HepG2 (cell line): ENCODE results near the gene MAML1. TPM values are rescaled to one million over a fixed set of nuclear protein-coding genes. Genes with fewer than 3 reads are reported as not detected.

Source experiments
- CENPT ChIP-seq: sonication (generic); formaldehyde crosslinking; IDR thresholded peaks from 2 replicates; pipeline ENCODE4 v1.8.0; 2022; ENCODE audit warnings: low read depth, mild to moderate bottlenecking, moderate library complexity, missing genetic modification reagents
- EEA1 ChIP-seq: sonication (generic); formaldehyde crosslinking; IDR thresholded peaks from 2 replicates; pipeline ENCODE4 v1.5.1; 2020; ENCODE audit warnings: mild to moderate bottlenecking, missing genetic modification reagents, borderline replicate concordance
- HDAC6 ChIP-seq: fragments of 200-600 bp; sonication (generic); IDR thresholded peaks from 2 replicates; pipeline ENCODE4 v1.7.0; 2017; ENCODE audit warnings: mild to moderate bottlenecking, antibody characterized with exemption, low read length, low read depth
- ISL2 ChIP-seq: sonication (generic); formaldehyde crosslinking; IDR thresholded peaks from 2 replicates; pipeline ENCODE4 v1.5.0; 2020; ENCODE audit warnings: missing genetic modification reagents
- MBNL3 ChIP-seq: fragments of 250-450 bp; sonication (Bioruptor Pico); conservative IDR thresholded peaks from 2 replicates; pipeline ENCODE4 v1.8.0; 2022; ENCODE audit warnings: mild to moderate bottlenecking, inconsistent platforms
- MED8 ChIP-seq: sonication (generic); formaldehyde crosslinking; IDR thresholded peaks from 2 replicates; pipeline ENCODE4 v1.8.1; 2023; ENCODE audit warnings: mild to moderate bottlenecking, missing genetic modification reagents; ENCODE audit not compliant: insufficient replicate concordance
- PCBP2 ChIP-seq: fragments of 200-400 bp; formaldehyde crosslinking; optimal IDR thresholded peaks from 2 replicates; pipeline ENCODE3; 2018; ENCODE audit warnings: low read length, low read depth; ENCODE audit not compliant: poor library complexity, severe bottlenecking
- REPIN1 ChIP-seq: sonication (generic); formaldehyde crosslinking; IDR thresholded peaks from 2 replicates; pipeline ENCODE4 v1.8.0; 2022; ENCODE audit warnings: missing genetic modification reagents, low read depth, mild to moderate bottlenecking, borderline replicate concordance
- RNF219 ChIP-seq: sonication (generic); formaldehyde crosslinking; IDR thresholded peaks from 2 replicates; pipeline ENCODE4 v1.5.0; 2020; ENCODE audit warnings: mild to moderate bottlenecking, missing genetic modification reagents
- SMAD9 ChIP-seq: sonication (generic); formaldehyde crosslinking; IDR thresholded peaks from 2 replicates; pipeline ENCODE4 v1.5.1; 2020; ENCODE audit warnings: mild to moderate bottlenecking, missing genetic modification reagents
- SP4 ChIP-seq: sonication (generic); formaldehyde crosslinking; IDR thresholded peaks from 2 replicates; pipeline ENCODE4 v1.8.1; 2023; ENCODE audit warnings: mild to moderate bottlenecking, missing genetic modification reagents
- TMF1 ChIP-seq: sonication (generic); formaldehyde crosslinking; IDR thresholded peaks from 2 replicates; pipeline ENCODE4 v1.8.1; 2022; ENCODE audit warnings: low read depth, missing genetic modification reagents
- ZBTB20 ChIP-seq: sonication (generic); formaldehyde crosslinking; IDR thresholded peaks from 2 replicates; pipeline ENCODE4 v1.8.1; 2023; ENCODE audit warnings: missing genetic modification reagents, low read depth, mild to moderate bottlenecking, borderline replicate concordance
- ZBTB46 ChIP-seq: sonication (generic); formaldehyde crosslinking; IDR thresholded peaks from 2 replicates; pipeline ENCODE4 v1.4.0; 2020; ENCODE audit warnings: mild to moderate bottlenecking, missing genetic modification reagents, borderline replicate concordance
- ZNF275 ChIP-seq: sonication (generic); formaldehyde crosslinking; IDR thresholded peaks from 2 replicates; pipeline ENCODE4 v1.8.0; 2022; ENCODE audit warnings: missing genetic modification reagents, mild to moderate bottlenecking, inconsistent platforms, borderline replicate concordance
- ZNF512 ChIP-seq: sonication (generic); formaldehyde crosslinking; IDR thresholded peaks from 2 replicates; pipeline ENCODE4 v1.4.0; 2020; ENCODE audit warnings: mild to moderate bottlenecking, missing genetic modification reagents
- polyA plus RNA-seq, 8 experiments: library from polyadenylated mRNA; depleted of rRNA in 3 of 8; stranded (reverse) in 7 of 8; unstranded in 1 of 8; fragments of >200 nt; fragmentation: Illumina TruSeq in 4 of 8; extraction: Trizol in 4 of 8; gene quantifications; 2 replicates each; pipeline versions ENCODE4 v1.2.1 to v1.2.3, GENCODE V29; 2011 to 2016; ENCODE audit warnings: low read depth in 4 of 8, missing spikeins in 1 of 8, mixed read lengths in 1 of 8; ENCODE audit not compliant: insufficient read depth in 1 of 8
- total RNA-seq, 5 experiments: library from RNA; depleted of rRNA; stranded (reverse); fragments of >200 nt; fragmentation: Illumina TruSeq; extraction: Trizol; gene quantifications; 2 replicates each; pipeline ENCODE4 v1.2.3, GENCODE V29; 2016; ENCODE audit warnings: low read depth in 1 of 5
- TF ChIP-seq, protein P1 (sequence below): sonication (generic); formaldehyde crosslinking; IDR thresholded peaks from 2 replicates; pipeline ENCODE4 v1.5.0; 2020; ENCODE audit warnings: mild to moderate bottlenecking, missing genetic modification reagents

The MAML1 gene
- total and polyA plus RNA-seq, 2 of the 13 experiments (the other 11 are each of a cell fraction or from before 2014, with no cell fraction given) = 10.0 to 10.8 TPM

DNA sequence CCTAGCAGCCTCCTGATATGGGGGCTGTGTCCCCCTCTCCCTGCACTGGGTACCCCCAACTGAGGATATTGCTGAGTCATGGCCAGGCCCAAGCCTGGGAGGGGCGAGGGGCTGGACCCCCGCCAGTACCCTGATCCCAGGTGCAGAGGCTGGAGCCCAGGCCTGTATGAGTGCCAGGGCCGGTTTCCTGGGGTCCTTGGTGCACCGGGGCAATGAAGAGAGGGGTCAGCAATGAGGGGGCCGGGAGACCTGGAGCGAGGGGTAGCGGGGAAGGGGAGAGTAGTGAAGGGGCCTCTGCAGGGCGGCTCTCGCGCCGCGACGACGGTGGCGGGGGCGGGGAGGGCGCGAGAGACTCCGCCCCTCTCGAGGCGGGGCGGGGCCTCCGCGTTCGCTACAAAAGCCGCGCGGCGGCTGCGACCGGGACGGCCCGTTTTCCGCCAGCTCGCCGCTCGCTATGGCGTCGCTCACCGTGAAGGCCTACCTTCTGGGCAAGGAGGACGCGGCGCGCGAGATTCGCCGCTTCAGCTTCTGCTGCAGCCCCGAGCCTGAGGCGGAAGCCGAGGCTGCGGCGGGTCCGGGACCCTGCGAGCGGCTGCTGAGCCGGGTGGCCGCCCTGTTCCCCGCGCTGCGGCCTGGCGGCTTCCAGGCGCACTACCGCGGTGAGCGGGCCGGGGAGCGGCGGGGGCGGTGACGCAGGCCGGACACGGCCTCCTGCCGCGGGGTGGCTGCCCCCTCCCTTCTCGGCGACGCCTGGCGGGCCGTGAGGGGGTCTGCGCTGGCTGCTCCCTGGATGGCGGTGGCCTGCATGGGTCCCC, 88.1 kb downstream of the MAML1 start, which contains the start of gene SQSTM1 (continued):
- 0 out of 2 replicates have a peak, but pooled peaks have one; percentile 31 for TF ChIP-seq ISL2
- peak; percentile 47 for TF ChIP-seq MED8 (CRISPR knock-in tag)
- TF ChIP-seq MBNL3 = no peak
- no peak for TF ChIP-seq HDAC6
- no peak for TF ChIP-seq PCBP2
- TF ChIP-seq EEA1 = no peak; the same call in 1 of the 2 replicates
- no peak for TF ChIP-seq ZBTB46 (CRISPR knock-in tag)
- TF ChIP-seq TMF1 (CRISPR knock-in tag) = no peak; the same call in 1 of the 2 replicates
- TF ChIP-seq SP4 (CRISPR knock-in tag) = peak; percentile 75
- TF ChIP-seq SMAD9 (CRISPR knock-in tag) = no peak
- no peak for TF ChIP-seq CENPT (CRISPR knock-in tag)
- TF ChIP-seq ZNF512 (CRISPR knock-in tag) = no peak
- TF ChIP-seq REPIN1 (CRISPR knock-in tag) = no peak; the same call in 1 of the 2 replicates
- 0 out of 2 replicates have a peak, but pooled peaks have one; percentile 30 for TF ChIP-seq ZNF275 (CRISPR knock-in tag)
- TF ChIP-seq RNF219 (CRISPR knock-in tag) = no peak
- TF ChIP-seq, protein P1, sequence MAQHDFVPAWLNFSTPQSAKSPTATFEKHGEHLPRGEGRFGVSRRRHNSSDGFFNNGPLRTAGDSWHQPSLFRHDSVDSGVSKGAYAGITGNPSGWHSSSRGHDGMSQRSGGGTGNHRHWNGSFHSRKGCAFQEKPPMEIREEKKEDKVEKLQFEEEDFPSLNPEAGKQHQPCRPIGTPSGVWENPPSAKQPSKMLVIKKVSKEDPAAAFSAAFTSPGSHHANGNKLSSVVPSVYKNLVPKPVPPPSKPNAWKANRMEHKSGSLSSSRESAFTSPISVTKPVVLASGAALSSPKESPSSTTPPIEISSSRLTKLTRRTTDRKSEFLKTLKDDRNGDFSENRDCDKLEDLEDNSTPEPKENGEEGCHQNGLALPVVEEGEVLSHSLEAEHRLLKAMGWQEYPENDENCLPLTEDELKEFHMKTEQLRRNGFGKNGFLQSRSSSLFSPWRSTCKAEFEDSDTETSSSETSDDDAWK = no peak
- no peak for TF ChIP-seq ZBTB20 (CRISPR knock-in tag)
